SJSA1 (cell line): ENCODE results near the gene ZYX. TPM values are rescaled to one million over a fixed set of nuclear protein-coding genes. Genes with fewer than 3 reads are reported as not detected.
"Not testable (repeated sequence)": the region's sequence is repeated elsewhere in the genome, so short reads cannot be mapped to it uniquely, and the experiment has no call there.

Source experiments
- DNase-seq, 2 experiments: peaks; one replicate each; pipeline ENCODE4 v3.0.0-alpha.2; 2015 to 2020; ENCODE audit warnings: low spot score in 2 of 2, low read depth in 1 of 2
- H3K27ac ChIP-seq: fragments of 250-450 bp; sonication (Bioruptor Pico); 2 replicates; pipeline ENCODE4 v1.5.1; 2020; ENCODE audit warnings: mild to moderate bottlenecking, moderate library complexity
- H3K27me3 ChIP-seq: fragments of 250-450 bp; sonication (Bioruptor Pico); replicated peaks from 2 replicates; pipeline ENCODE4 v1.5.1; 2020; ENCODE audit warnings: mild to moderate bottlenecking, moderate library complexity
- H3K36me3 ChIP-seq: fragments of 250-450 bp; sonication (Bioruptor Pico); 2 replicates; pipeline ENCODE4 v1.5.1; 2020; ENCODE audit warnings: mild to moderate bottlenecking
- H3K4me1 ChIP-seq: fragments of 250-450 bp; sonication (Bioruptor Pico); replicated peaks from 2 replicates; pipeline ENCODE4 v1.6.1; 2021; ENCODE audit warnings: mild to moderate bottlenecking
- H3K4me3 ChIP-seq: fragments of 250-450 bp; sonication (Bioruptor Pico); 2 replicates; pipeline ENCODE4 v1.5.1; 2020; ENCODE audit warnings: mild to moderate bottlenecking
- H3K9me3 ChIP-seq: fragments of 250-450 bp; sonication (Bioruptor Pico); replicated peaks from 2 replicates; pipeline ENCODE4 v1.5.1; 2020; ENCODE audit warnings: mild to moderate bottlenecking
- total RNA-seq: library from RNA; depleted of rRNA; stranded (reverse); fragments of >200 nt; shearing (Covaris generic); gene quantifications from 2 replicates; pipeline ENCODE4 v1.2.3, GENCODE V29; 2014

ZYX gene
- total RNA-seq, 1 experiment from 2014 or later = 86.5 TPM

DNA sequence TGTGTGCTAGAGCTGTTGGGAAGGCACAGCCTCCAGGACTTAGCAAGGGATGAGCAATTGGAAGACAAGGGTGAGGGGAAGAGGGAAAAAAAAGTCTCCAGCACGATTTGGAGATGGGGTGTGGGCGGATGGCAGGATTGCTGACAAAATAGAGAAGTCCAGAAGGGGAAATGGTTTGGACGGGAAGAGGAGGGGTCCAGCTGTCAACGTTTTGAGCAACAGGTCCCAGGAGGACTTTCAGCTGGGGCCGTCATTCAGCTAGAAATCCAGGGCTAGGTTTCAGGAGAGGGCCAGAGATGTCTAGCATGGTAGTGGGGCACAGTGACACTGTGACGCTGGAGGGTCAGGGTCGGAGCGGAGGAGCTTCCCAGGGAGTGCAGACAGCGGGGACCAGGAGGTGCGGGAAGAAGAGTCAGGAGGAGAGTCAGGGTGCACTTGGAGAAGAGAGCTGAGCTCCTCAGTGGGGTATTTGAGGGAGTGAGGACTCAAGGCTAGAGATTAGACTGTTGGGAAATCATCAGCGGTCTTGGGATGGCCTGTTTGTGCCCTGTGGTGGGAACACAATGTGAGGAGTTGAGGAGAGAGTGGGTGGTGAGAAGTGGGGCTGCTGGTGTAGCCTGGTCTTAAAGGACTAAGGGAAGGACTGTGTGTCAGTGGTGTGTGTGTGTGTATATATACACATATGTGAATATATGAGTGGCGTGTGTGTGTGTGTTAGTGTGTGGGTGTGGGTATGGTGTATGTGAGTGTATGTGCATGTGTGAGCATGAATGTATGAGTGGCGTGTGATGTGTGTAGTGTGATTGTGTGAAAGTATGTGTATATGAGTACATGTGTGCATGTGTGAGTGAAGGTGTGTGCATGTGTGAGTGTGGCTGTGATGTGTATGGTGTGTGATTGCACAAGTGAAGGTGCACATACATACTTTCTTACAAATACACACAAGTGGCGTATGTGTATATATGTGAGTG lies 3.8 kb downstream of the ZYX start:
- peaks cover 28% of the 10 kb centered on the region for H3K4me1 ChIP-seq
- H3K9me3 ChIP-seq = 0 out of 2 replicates have a peak, but pooled peaks cover 2% of the 10 kb centered on the region
- DNase-seq = no peak
- H3K27me3 ChIP-seq = no peaks in the 10 kb centered on the region
- H3K36me3 ChIP-seq = peaks cover 92% of the 10 kb centered on the region
- no peak overlapping the region for H3K4me3 ChIP-seq
- H3K27ac ChIP-seq = no peak overlapping the region

DNA sequence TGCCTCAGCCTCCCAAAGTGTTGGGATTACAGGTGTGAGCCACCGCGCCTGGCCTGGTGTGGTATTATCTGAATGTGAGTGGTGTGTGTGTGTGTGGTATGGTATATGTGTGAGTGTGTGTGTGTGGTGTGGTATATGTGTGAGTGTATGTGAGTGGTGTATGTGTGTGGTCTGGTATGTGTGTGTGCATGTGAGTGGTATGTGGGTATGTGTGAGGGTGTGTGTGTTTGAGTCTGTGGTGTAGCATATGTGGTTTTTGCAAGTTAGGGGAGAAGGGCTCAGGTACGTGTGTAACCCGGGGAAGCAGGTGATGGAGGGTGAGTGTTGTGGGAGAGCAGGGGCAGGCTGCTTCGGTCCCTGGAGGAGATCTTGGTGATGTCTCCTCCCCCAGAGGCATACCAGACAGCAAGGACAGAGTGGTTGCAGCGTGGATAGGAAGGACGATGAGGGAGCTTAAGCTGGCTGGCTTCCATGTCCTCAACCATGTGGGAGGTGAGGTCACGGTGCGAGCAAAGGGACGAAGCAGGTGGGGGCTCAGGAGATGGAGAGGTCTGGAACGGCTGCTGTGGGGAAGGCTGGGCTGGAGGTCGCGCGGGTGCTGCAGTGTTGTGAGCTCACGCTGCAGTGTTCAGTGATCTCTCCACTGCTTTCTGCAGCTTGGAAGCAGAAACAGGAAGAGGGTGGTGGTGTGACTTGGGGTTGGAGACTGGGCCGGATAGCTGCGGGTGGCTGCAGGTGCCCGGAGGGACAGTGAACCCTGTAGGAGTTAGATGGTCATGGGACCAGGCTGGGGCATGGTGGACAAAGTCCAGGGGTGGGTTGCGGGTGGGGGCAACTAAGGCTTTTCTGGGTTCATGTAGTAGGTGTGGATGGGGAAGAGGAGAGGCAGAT lies 5.0 kb downstream of the ZYX start:
- peaks cover 28% of the 10 kb centered on the region for H3K4me1 ChIP-seq
- H3K27ac ChIP-seq = no peak overlapping the region
- no peak overlapping the region for H3K4me3 ChIP-seq
- peaks cover 99% of the 10 kb centered on the region for H3K36me3 ChIP-seq
- H3K9me3 ChIP-seq = 0 out of 2 replicates have a peak, but pooled peaks cover 2% of the 10 kb centered on the region
- no peak for DNase-seq
- H3K27me3 ChIP-seq = no peaks in the 10 kb centered on the region

DNA sequence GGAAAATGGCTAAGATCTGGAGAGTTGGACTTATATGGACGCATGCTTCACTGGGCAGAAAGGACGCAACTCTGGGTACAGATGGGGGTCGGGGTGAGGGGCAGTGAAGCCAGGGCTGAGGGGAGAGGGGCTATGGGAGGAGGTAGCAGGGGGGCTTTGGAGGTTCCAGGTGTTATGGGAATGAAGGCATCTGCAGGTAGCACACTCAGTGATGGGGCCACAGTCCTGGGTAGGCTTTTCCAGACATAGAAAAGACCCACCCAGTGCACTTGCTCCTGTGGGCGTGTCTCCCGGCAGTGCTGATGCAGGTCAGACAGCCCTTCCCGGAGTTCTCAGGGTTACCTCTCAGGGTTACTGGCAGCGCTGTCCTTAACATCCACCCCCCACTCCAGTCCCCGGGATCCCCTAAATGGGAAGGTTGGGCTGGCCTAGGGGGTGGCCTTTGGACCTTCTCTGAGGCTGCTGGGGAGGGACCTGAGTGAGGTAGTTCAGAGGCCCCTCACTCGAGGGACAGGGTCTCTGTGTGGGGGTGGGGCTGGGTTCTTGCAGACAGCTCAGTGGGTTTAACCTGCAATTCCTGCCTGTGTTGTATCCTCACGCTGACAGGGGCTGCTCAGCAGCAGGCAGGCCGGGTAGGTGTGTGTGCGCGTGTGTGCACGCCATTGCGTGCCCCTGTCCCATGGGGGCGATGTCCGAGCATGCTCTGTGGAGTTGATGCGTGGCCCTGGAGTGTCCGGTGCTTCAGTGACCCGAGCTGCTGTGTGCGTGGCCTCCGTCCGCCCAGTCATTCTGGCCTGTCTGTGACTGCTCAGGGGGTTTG lies 6.2 kb downstream of the ZYX start:
- peak in 1 of 2 experiments; percentile 41 for DNase-seq
- Histone ChIP-seq H3K4me3 (no peak overlapping the region), H3K27ac (no peak overlapping the region), H3K36me3 (peaks cover 99% of the 10 kb centered on the region), H3K9me3 (no peaks in the 10 kb centered on the region), H3K27me3 (no peaks in the 10 kb centered on the region), H3K4me1 (peaks cover 33% of the 10 kb centered on the region)

DNA sequence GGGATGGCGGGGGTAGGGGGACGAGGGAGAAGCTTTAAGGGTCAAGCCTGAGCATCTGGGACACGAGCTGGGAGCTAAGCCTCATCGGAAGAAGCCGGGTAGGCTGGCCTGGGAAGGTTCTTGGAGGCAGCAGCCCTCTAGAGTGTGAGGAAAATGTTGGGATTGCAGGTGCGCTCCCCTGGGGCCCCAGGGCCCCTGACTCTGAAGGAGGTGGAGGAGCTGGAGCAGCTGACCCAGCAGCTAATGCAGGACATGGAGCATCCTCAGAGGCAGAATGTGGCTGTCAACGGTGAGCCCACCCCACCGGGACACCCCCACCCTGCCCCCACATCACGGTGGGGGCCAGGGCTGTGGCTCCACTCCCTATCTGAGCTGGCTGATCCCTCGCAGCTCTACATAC lies 6.9 kb downstream of the ZYX start:
- Histone ChIP-seq H3K9me3 (no peaks in the 10 kb centered on the region), H3K36me3 (peaks cover 99% of the 10 kb centered on the region), H3K4me1 (peaks cover 26% of the 10 kb centered on the region), H3K27me3 (no peaks in the 10 kb centered on the region), H3K27ac (no peak overlapping the region), H3K4me3 (no peak overlapping the region)
- no peak for DNase-seq

DNA sequence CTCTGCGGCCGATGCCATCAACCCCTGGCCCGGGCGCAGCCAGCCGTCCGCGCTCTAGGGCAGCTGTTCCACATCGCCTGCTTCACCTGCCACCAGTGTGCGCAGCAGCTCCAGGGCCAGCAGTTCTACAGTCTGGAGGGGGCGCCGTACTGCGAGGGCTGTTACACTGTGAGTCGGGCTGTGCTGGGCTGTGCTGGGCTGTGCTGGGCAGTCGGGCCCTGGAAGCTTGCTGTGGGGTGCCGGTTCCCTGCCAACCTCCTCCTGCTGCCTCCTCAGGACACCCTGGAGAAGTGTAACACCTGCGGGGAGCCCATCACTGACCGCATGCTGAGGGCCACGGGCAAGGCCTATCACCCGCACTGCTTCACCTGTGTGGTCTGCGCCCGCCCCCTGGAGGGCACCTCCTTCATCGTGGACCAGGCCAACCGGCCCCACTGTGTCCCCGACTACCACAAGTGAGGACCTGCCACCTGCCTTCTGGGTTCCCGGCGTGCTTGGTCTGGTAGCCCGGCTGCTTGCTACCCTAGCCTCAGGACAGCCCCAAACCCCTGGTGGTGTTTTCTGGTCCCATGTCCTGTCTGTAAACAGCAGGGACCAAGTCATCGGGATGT lies 7.5 kb downstream of the ZYX start:
- Histone ChIP-seq H3K4me3 (no peak overlapping the region), H3K36me3 (peaks cover 98% of the 10 kb centered on the region), H3K27me3 (no peaks in the 10 kb centered on the region), H3K4me1 (peaks cover 20% of the 10 kb centered on the region), H3K27ac (no peak overlapping the region), H3K9me3 (no peaks in the 10 kb centered on the region)
- DNase-seq = no peak

DNA sequence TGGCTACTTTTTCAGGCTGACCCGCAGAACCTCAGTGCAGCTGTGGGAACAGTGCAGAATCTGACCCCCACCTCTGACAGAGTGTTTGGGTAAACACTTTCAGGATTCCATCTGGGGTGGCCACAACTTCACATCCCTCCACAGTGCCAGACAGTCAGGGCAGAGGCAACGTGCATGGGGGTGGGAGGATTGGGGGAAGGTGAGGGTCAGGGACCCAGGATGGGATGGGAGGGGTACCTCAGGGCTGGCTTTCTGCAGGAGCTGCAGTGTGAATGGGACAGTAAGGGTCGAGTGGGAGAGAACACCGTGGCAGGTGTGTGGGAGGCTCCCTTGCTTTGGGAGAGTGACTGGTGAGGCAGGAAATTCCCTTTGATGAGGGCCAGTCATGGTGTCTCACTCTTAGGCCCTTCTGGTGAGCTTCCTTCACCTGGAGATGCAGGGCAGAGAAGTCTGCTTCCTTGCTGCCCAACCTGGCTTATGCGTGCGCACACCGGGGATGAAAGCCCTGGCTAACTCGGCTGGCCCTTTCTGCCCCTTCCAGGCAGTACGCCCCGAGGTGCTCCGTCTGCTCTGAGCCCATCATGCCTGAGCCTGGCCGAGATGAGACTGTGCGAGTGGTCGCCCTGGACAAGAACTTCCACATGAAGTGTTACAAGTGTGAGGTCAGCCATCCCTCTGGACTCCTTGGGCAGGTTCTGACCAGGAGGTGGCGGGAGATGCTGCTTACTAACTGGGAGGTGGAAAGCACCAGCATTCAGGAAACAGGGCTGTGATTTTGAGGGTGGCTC lies 8.4 kb downstream of the ZYX start:
- H3K36me3 ChIP-seq = peaks cover 89% of the 10 kb centered on the region
- H3K27ac ChIP-seq = no peak overlapping the region
- H3K27me3 ChIP-seq = no peaks in the 10 kb centered on the region
- H3K4me1 ChIP-seq = peaks cover 11% of the 10 kb centered on the region
- no peaks in the 10 kb centered on the region for H3K9me3 ChIP-seq
- DNase-seq = no peak
- H3K4me3 ChIP-seq = no peak overlapping the region

DNA sequence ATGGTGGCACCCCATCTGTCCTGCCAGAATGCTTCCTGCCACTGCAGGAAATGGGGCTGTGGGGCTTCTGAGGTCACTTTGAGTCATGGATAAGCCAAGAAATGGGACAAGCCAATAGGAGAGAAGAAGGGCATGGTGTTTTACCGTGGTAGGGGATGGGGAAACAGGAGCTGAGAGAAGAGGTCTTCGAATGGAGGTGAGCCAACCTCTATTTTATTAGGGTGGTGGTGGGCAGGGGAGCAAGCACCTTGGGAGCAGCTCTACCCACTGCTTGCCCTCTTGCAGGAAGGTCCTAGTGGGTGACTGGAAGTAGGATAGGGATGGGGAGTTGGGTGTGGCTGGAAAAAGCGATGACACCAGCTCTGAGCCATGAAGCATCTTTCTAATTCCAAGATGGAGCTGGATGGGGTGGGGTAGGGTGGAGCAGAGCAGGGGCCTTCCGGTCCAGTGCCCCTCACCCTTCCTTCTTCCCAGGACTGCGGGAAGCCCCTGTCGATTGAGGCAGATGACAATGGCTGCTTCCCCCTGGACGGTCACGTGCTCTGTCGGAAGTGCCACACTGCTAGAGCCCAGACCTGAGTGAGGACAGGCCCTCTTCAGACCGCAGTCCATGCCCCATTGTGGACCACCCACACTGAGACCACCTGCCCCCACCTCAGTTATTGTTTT lies 9.1 kb downstream of the ZYX start:
- no peaks in the 10 kb centered on the region for H3K27me3 ChIP-seq
- no peak overlapping the region for H3K4me3 ChIP-seq
- H3K9me3 ChIP-seq = no peaks in the 10 kb centered on the region
- no peak for DNase-seq
- peaks cover 9% of the 10 kb centered on the region for H3K4me1 ChIP-seq
- no peak overlapping the region for H3K27ac ChIP-seq
- H3K36me3 ChIP-seq = peaks cover 82% of the 10 kb centered on the region

- Histone ChIP-seq H3K4me1 (peaks cover 9% of the 10 kb centered on the region), H3K4me3 (no peak overlapping the region), H3K36me3 (peaks cover 75% of the 10 kb centered on the region), H3K9me3 (no peaks in the 10 kb centered on the region), H3K27ac (no peak overlapping the region), H3K27me3 (no peaks in the 10 kb centered on the region)
- no peak for DNase-seq
Measured at GRCh38 chr7:143390773-143391317, 9.7 kb downstream of the ZYX start.

DNA sequence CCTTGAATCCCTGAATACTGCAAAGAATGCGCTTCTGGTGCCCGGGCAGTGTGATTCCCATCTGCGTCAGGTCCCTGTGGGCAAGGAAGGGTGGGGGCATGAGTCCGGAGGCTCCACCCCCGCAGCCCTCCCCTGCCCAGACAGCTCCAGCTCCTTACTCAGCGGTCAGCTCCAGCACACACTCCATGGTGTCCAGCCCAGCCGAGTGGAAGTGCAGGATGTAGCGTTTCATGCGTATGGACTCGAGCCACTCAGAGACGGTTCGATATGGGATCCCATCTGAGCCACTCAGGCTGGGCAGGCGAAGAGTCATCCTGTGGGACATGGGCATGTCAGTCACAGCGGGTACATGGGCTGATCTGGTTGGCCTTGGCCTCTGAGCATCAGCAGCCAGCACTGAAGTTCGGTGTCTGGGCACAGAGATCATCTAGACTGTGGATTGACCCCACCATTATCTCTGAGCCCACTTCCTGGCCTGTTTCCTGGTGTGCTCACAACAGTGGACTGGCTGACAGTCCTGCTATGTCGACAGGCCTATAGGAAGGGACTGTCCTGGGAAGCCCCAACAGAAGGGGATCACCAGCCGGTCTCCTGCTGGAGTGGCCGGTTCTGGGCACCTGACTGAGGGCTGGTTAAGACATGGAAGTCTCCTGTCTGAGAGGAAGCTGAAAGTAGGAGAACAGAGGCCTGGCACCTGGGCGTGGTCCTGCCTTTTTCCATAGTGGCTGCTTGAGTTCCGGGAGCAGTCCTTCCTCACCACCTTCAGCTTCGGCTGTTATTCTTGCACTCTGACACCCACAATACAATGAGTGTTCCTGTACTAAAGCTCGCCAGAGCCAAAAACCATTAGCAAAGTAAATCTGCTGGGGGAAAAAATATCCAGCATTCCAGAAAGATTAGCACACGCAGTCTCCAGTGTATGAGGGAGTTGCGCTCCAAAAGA lies 10.6 kb downstream of the ZYX start:
- H3K4me1 ChIP-seq = peaks cover 9% of the 10 kb centered on the region
- no peaks in the 10 kb centered on the region for H3K9me3 ChIP-seq
- no peak overlapping the region for H3K27ac ChIP-seq
- no peaks in the 10 kb centered on the region for H3K27me3 ChIP-seq
- H3K4me3 ChIP-seq = no peak overlapping the region
- peaks cover 68% of the 10 kb centered on the region for H3K36me3 ChIP-seq
- no peak for DNase-seq

- not testable (repeated sequence) for H3K4me1 ChIP-seq, H3K4me3 ChIP-seq, H3K9me3 ChIP-seq, H3K27me3 ChIP-seq, DNase-seq, H3K27ac ChIP-seq
- peaks cover 61% of the 10 kb centered on the region for H3K36me3 ChIP-seq
Measured at GRCh38 chr7:143392427-143392826, 11.3 kb downstream of the ZYX start.

GRCh38 chr7:143392875-143393266 lies 11.7 kb downstream of the ZYX start:
- DNase-seq = no peak
- peaks cover 56% of the 10 kb centered on the region for H3K36me3 ChIP-seq
- no peaks in the 10 kb centered on the region for H3K27me3 ChIP-seq
- peaks cover 9% of the 10 kb centered on the region for H3K4me1 ChIP-seq
- no peak overlapping the region for H3K27ac ChIP-seq
- H3K4me3 ChIP-seq = no peak overlapping the region
- H3K9me3 ChIP-seq = no peaks in the 10 kb centered on the region
